ENCODE measurements around the gene ROR1. TPM values are rescaled to one million over a fixed set of nuclear protein-coding genes. Genes with fewer than 3 reads are reported as not detected.
A peak's percentile ranks its signal among the peaks of the same experiment; 100 is the strongest.

The ROR1 gene
- total RNA-seq, 1 experiment from 2014 or later, result 19.0 TPM

DNA sequence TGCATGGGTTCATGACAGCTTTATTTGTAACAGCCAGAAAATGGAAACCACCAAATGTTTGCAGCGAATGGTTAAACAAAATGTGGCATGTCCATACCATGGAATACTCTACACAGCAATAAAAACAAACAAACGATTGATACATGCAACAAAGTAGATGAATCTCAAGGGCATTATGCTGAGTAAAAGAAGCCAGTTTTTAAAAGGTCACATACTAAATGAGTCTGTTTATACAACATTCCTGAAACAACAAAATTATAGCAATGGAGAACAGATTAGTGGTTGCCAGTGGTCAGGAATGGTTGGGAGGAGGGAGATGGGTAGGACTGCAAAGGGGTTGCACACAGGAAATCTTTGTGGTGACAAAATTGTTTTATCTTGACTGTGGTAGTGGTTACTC, 227.2 kb downstream of the ROR1 start:
- ChIA-PET POLR2A (ENCODE audit: unreplicated experiment) (interaction anchor here (0.5 to 0.6 kb wide), 2 partner anchors 47 to 318 kb away, joined by 3 to 13 read pairs; no protein-coding TSS in a partner anchor), CTCF (interaction anchor here (0.6 kb wide), 1 partner anchor 424 kb away, joined by 3 read pairs; no protein-coding TSS in a partner anchor)
- DNase-seq, result no peak
- no peak overlapping the region for H3K4me3 ChIP-seq
- H3K79me2 ChIP-seq (ENCODE audit: low read depth), result peaks cover 51% of the 10 kb centered on the region
- peaks cover 41% of the 10 kb centered on the region for H3K4me1 ChIP-seq (replicated peaks; ENCODE audit: insufficient read depth)
- no peaks in the 10 kb centered on the region for H4K20me1 ChIP-seq (ENCODE audit: insufficient read depth)
- H3K4me2 ChIP-seq, result no peak overlapping the region
- no TSS peak for BruUV-seq (replicated peaks)
- no peaks in the 10 kb centered on the region for H3K27me3 ChIP-seq (ENCODE audit: insufficient read depth, low read depth)
- no peak overlapping the region for H2AFZ ChIP-seq
- no peaks in the 10 kb centered on the region for H3K9me2 ChIP-seq (ENCODE audit: insufficient read depth)
- intact Hi-C loops (cut with micrococcal nuclease; ENCODE audit: unreplicated experiment), result loop anchor here (2.0 to 10.0 kb wide), 2 partner anchors 134 to 336 kb away; no protein-coding TSS in a partner anchor
- H3K36me3 ChIP-seq (ENCODE audit: low read depth), result no peaks in the 10 kb centered on the region
- TF ChIP-seq EZH2 (IDR thresholded peaks at IDR 0.05; ENCODE audit: low read depth), result no peak
- TF ChIP-seq, protein P1, sequence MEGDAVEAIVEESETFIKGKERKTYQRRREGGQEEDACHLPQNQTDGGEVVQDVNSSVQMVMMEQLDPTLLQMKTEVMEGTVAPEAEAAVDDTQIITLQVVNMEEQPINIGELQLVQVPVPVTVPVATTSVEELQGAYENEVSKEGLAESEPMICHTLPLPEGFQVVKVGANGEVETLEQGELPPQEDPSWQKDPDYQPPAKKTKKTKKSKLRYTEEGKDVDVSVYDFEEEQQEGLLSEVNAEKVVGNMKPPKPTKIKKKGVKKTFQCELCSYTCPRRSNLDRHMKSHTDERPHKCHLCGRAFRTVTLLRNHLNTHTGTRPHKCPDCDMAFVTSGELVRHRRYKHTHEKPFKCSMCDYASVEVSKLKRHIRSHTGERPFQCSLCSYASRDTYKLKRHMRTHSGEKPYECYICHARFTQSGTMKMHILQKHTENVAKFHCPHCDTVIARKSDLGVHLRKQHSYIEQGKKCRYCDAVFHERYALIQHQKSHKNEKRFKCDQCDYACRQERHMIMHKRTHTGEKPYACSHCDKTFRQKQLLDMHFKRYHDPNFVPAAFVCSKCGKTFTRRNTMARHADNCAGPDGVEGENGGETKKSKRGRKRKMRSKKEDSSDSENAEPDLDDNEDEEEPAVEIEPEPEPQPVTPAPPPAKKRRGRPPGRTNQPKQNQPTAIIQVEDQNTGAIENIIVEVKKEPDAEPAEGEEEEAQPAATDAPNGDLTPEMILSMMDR (conservative IDR thresholded peaks at IDR 0.05), result no peak
- no peaks in the 10 kb centered on the region for H3K9me3 ChIP-seq (ENCODE audit: insufficient read depth, low read depth)
- H3F3A ChIP-seq (ENCODE audit: insufficient read depth, low read depth), result peaks cover 16% of the 10 kb centered on the region
- H3K27ac ChIP-seq, result no peak overlapping the region

DNA sequence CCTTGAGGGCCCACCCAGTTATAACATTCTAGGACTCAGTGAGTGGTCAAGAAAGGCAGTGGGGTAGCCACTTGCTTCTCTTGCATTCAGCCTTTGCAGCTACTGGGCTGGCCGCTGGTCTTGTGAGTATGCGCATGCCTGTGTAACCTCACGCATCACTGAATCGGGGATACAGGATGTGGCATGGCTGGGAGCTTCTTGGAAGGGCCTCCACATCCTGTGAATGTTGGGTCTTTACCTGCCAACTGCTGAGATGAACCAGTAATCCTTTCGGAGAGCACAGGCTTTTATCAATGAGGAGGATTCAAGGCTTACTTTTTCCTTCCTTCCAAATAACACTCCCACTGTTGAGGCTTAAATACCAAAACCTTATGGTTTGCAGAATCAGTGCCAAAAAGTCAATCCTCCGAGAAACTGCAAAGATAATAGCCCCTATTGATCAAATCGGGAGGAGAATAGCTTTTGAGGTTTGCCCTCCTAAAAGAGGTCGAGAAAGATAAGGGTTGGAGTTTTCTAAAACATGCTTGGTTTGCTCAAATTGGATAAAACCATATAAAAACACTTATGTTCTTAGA, 230.7 kb downstream of the ROR1 start:
- intact Hi-C loops (cut with micrococcal nuclease; ENCODE audit: unreplicated experiment), result loop anchor here (10.0 kb wide), 1 partner anchor 340 kb away; no protein-coding TSS in a partner anchor
- peaks cover 67% of the 10 kb centered on the region for H3K79me2 ChIP-seq (ENCODE audit: low read depth)
- no peak for TF ChIP-seq EZH2 (IDR thresholded peaks at IDR 0.05; ENCODE audit: low read depth)
- TF ChIP-seq, protein P1 (conservative IDR thresholded peaks at IDR 0.05), result no peak
- no peak overlapping the region for H3K4me2 ChIP-seq
- H2AFZ ChIP-seq, result no peak overlapping the region
- H3K4me1 ChIP-seq (replicated peaks; ENCODE audit: insufficient read depth), result peaks cover 59% of the 10 kb centered on the region
- no peak for DNase-seq
- no TSS peak for BruUV-seq (replicated peaks)
- ChIA-PET CTCF (interaction anchor here (0.7 kb wide), 1 partner anchor 78 kb away, joined by 3 read pairs; no protein-coding TSS in a partner anchor), POLR2A (ENCODE audit: unreplicated experiment) (no interaction called here)
- no peaks in the 10 kb centered on the region for H3K9me2 ChIP-seq (ENCODE audit: insufficient read depth)
- peak overlapping the region; percentile 82 for H3K27ac ChIP-seq
- H3F3A ChIP-seq (ENCODE audit: insufficient read depth, low read depth), result peaks cover 22% of the 10 kb centered on the region
- no peak overlapping the region for H3K4me3 ChIP-seq
- H4K20me1 ChIP-seq (ENCODE audit: insufficient read depth), result no peaks in the 10 kb centered on the region
- H3K36me3 ChIP-seq (ENCODE audit: low read depth), result no peaks in the 10 kb centered on the region
- H3K27me3 ChIP-seq (ENCODE audit: insufficient read depth, low read depth), result no peaks in the 10 kb centered on the region
- peaks cover 2% of the 10 kb centered on the region; the same call in 1 of the 2 replicates for H3K9me3 ChIP-seq (ENCODE audit: insufficient read depth, low read depth)

DNA sequence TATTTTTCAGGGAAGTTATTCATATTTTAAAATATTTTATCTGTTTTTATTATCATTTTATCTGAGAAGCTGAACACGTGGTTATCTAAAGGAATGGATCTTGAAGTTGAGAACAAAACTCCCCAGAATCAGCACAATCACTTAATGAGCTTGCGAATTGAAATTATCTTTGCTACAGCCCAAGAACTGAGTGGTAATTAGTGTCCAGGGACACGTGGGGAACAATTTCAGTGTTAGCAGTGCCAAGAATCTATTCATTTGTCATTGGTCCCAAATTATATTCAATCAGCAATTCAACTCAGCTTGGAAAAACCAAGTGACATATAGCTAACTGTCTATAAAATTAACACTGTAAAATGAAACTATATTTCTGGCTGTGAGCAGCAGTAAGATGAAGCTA, 232.0 kb downstream of the ROR1 start:
- intact Hi-C loops (cut with micrococcal nuclease; ENCODE audit: unreplicated experiment), result loop anchor here (1.0 to 10.0 kb wide), 7 partner anchors 24 to 341 kb away; no protein-coding TSS in a partner anchor
- Histone ChIP-seq H3K27me3 (ENCODE audit: insufficient read depth, low read depth) (no peaks in the 10 kb centered on the region), H2AFZ (no peak overlapping the region), H3K4me2 (peak overlapping the region; percentile 67), H3K36me3 (ENCODE audit: low read depth) (peaks cover 4% of the 10 kb centered on the region; the same call in 1 of the 2 replicates), H3K9me2 (ENCODE audit: insufficient read depth) (no peaks in the 10 kb centered on the region), H3K9me3 (ENCODE audit: insufficient read depth, low read depth) (peaks cover 9% of the 10 kb centered on the region; the same call in 1 of the 2 replicates), H3K4me3 (no peak overlapping the region; the same call in 1 of the 2 replicates), H3K4me1 (replicated peaks; ENCODE audit: insufficient read depth) (peaks cover 53% of the 10 kb centered on the region), H3K27ac (peak overlapping the region; percentile 82), H3F3A (ENCODE audit: insufficient read depth, low read depth) (peaks cover 13% of the 10 kb centered on the region), H4K20me1 (ENCODE audit: insufficient read depth) (no peaks in the 10 kb centered on the region), H3K79me2 (ENCODE audit: low read depth) (peaks cover 60% of the 10 kb centered on the region)
- ChIA-PET CTCF (interaction anchor here (0.6 kb wide), 1 partner anchor 242 kb away, joined by 3 read pairs; no protein-coding TSS in a partner anchor), POLR2A (ENCODE audit: unreplicated experiment) (no interaction called here)
- no peak for TF ChIP-seq EZH2 (IDR thresholded peaks at IDR 0.05; ENCODE audit: low read depth)
- TF ChIP-seq, protein P1 (conservative IDR thresholded peaks at IDR 0.05), result no peak
- no peak for DNase-seq
- BruUV-seq (replicated peaks), result no TSS peak
